HCT116 (cell line): ENCODE data around the gene DNM2. TPM values are rescaled to one million over a fixed set of nuclear protein-coding genes. Genes with fewer than 3 reads are reported as not detected.

Source experiments
- ATAC-seq: fragments of 200-7000 bp; cut with Tn5 transposase; 2 replicates; pipeline ENCODE4 v1.9.1; 2020; ENCODE audit warnings: mild to moderate bottlenecking, moderate library complexity
- BruUV-seq: library from RNA; stranded (reverse); fragments of 400-500 nt; replicated peaks from 2 replicates; lab custom pipeline; 2021; lab: Mats Ljungman, UMichigan
- CTCF ChIA-PET: fragments of 300-600 bp; sonication (Branson Sonifier 250); formaldehyde crosslinking; loops from one replicate; lab custom pipeline; 2021; ENCODE audit warnings: antibody characterized with exemption; lab: Charles Lee
- POLR2A ChIA-PET: fragments of 300-600, 350-600 bp; sonication (Branson Sonifier 250); formaldehyde crosslinking; loops from one replicate; lab custom pipeline; 2021; ENCODE audit warnings: antibody characterized with exemption; lab: Charles Lee
- RAD21 ChIA-PET, 2 experiments: fragments of 300-600 bp; sonication (Branson Sonifier 250); formaldehyde crosslinking; loops; one replicate each; lab custom pipeline; 2023; ENCODE audit warnings: low total read pairs in 2 of 2; ENCODE audit not compliant: uncharacterized antibody in 2 of 2, unreplicated experiment in 2 of 2, low non-redundant PET in 1 of 2; lab: Charles Lee
- DNase-seq: peaks from one replicate; pipeline ENCODE4 v3.0.0-alpha.2; 2010; ENCODE audit warnings: low read depth, low spot score
- H2AFZ ChIP-seq: fragments of 200-600 bp; shearing (Covaris generic), sonication (generic); 2 replicates; pipeline ENCODE4 v1.6.1; 2017; ENCODE audit warnings: low read depth, mixed run types, mixed read lengths, antibody characterized with exemption, low read length; ENCODE audit not compliant: poor library complexity, severe bottlenecking
- H3K27ac ChIP-seq: 2 replicates; pipeline ENCODE4 v1.5.1; 2012; ENCODE audit warnings: low read depth, low read length
- H3K27me3 ChIP-seq: fragments of 200-600 bp; sonication (generic); 2 replicates; pipeline ENCODE4 v1.6.1; 2016; ENCODE audit warnings: mixed run types, low read length, mixed read lengths; ENCODE audit not compliant: insufficient read depth
- H3K36me3 ChIP-seq, 2 experiments: fragments of 200-500 bp in 1 of 2; fragments of 200-600 bp in 1 of 2; sonication (Bioruptor generic) in 1 of 2; sonication (generic) in 1 of 2; 2 replicates each; pipeline versions ENCODE4 v1.5.1 to v1.6.1; 2014 to 2016; ENCODE audit warnings: low read length in 2 of 2, inconsistent platforms in 1 of 2, mixed read lengths in 1 of 2, mixed run types in 1 of 2; ENCODE audit not compliant: insufficient read depth in 2 of 2, control insufficient read depth in 1 of 2
- H3K4me1 ChIP-seq, 2 experiments: fragments of 200-600 bp in 1 of 2; sonication (generic) in 1 of 2; 2 replicates each; pipeline versions ENCODE4 v1.5.1 to v1.6.1; 2012 to 2017; ENCODE audit warnings: low read length in 2 of 2, inconsistent platforms in 1 of 2, mild to moderate bottlenecking in 1 of 2, mixed read lengths in 1 of 2, mixed run types in 1 of 2, moderate library complexity in 1 of 2; ENCODE audit not compliant: insufficient read depth in 2 of 2, control insufficient read depth in 1 of 2
- H3K4me2 ChIP-seq: fragments of 200-600 bp; sonication (generic); 2 replicates; pipeline ENCODE4 v1.6.1; 2017; ENCODE audit warnings: mixed run types, low read length, mixed read lengths
- H3K4me3 ChIP-seq, 2 experiments: fragments of 200-600 bp in 1 of 2; sonication (generic) in 1 of 2; replicated peaks in 1 of 2; 2 replicates each; pipeline ENCODE4 v1.5.1; 2011 to 2016; ENCODE audit warnings: low read length in 2 of 2, control low read depth in 1 of 2, low read depth in 1 of 2, mild to moderate bottlenecking in 1 of 2, mixed read lengths in 1 of 2, mixed run types in 1 of 2
- H3K79me2 ChIP-seq: fragments of 200-600 bp; sonication (generic); 2 replicates; pipeline ENCODE4 v1.6.1; 2017; ENCODE audit warnings: mild to moderate bottlenecking, mixed run types, low read length, moderate library complexity, mixed read lengths; ENCODE audit not compliant: insufficient read depth
- H3K9ac ChIP-seq: fragments of 200-600 bp; sonication (generic); 2 replicates; pipeline ENCODE4 v1.6.1; 2016; ENCODE audit warnings: low read length, mixed read lengths
- H3K9me2 ChIP-seq: fragments of 200-600 bp; sonication (generic), shearing (Covaris generic); 2 replicates; pipeline ENCODE4 v1.6.1; 2017; ENCODE audit warnings: mixed run types, mild to moderate bottlenecking, moderate library complexity; ENCODE audit not compliant: insufficient read depth
- H3K9me3 ChIP-seq, 2 experiments: fragments of 200-500 bp in 1 of 2; fragments of 200-600 bp in 1 of 2; sonication (Bioruptor generic) in 1 of 2; sonication (generic) in 1 of 2; 2 replicates each; pipeline ENCODE4 v1.6.1; 2014 to 2017; ENCODE audit warnings: low read length in 2 of 2, mixed read lengths in 2 of 2, inconsistent platforms in 1 of 2, low read depth in 1 of 2, mild to moderate bottlenecking in 1 of 2, mixed run types in 1 of 2, moderate library complexity in 1 of 2; ENCODE audit not compliant: control insufficient read depth in 1 of 2, insufficient read depth in 1 of 2
- H4K20me1 ChIP-seq: fragments of 200-600 bp; sonication (generic), shearing (Covaris generic); 2 replicates; pipeline ENCODE4 v1.6.1; 2017; ENCODE audit warnings: mixed run types, mild to moderate bottlenecking, moderate library complexity; ENCODE audit not compliant: insufficient read depth
- ELF1 ChIP-seq: IDR thresholded peaks from 2 replicates; pipeline ENCODE4 v1.6.1; 2012; ENCODE audit warnings: low read depth, borderline replicate concordance
- EZH2 ChIP-seq: fragments of 200-600 bp; sonication (generic); IDR thresholded peaks from 2 replicates; pipeline ENCODE4 v1.6.1; 2017; ENCODE audit warnings: antibody characterized with exemption, mixed run types
- EZH2phosphoT487 ChIP-seq: fragments of 200-600 bp; IDR thresholded peaks from 2 replicates; pipeline ENCODE4 v1.6.1; 2018; ENCODE audit warnings: antibody characterized with exemption, borderline replicate concordance
- POLR2AphosphoS5 ChIP-seq: IDR thresholded peaks from 2 replicates; pipeline ENCODE4 v1.6.1; 2011; ENCODE audit warnings: mild to moderate bottlenecking, low read depth, low read length, moderate library complexity
- SIN3A ChIP-seq: IDR thresholded peaks from 2 replicates; pipeline ENCODE4 v1.6.1; 2012; ENCODE audit warnings: low read depth
- TCF7L2 ChIP-seq: IDR thresholded peaks from 2 replicates; pipeline ENCODE4 v1.7.0; 2011; ENCODE audit warnings: borderline replicate concordance, inconsistent platforms; ENCODE audit not compliant: insufficient read depth, insufficient read length; ENCODE audit errors: extremely low read depth
- YY1 ChIP-seq: IDR thresholded peaks from 2 replicates; pipeline ENCODE4 v1.6.1; 2011; ENCODE audit warnings: low read length, low read depth, moderate library complexity, mild to moderate bottlenecking; ENCODE audit not compliant: insufficient replicate concordance; ENCODE audit errors: extremely low read depth
- ZNF274 ChIP-seq: fragments of 200-500 bp; sonication (Bioruptor generic); IDR thresholded peaks from 2 replicates; pipeline ENCODE4 v1.6.1; 2014; ENCODE audit warnings: mild to moderate bottlenecking, low read depth, low read length, inconsistent platforms
- intact Hi-C: fragments of 100-400 bp; cut with micrococcal nuclease; formaldehyde crosslinking; loops from 2 replicates; pipeline ENCODE4 v1.10.0; 2022
- total RNA-seq: library from RNA; stranded (reverse); gene quantifications from one replicate; pipeline ENCODE4 v1.2.1, GENCODE V29; 2021; ENCODE audit not compliant: unreplicated experiment
- TF ChIP-seq, protein P1 (sequence below), 3 experiments: fragments of 200-600 bp in 1 of 3; sonication (generic) in 1 of 3; IDR thresholded peaks in 2 of 3; conservative IDR thresholded peaks in 1 of 3; 2 replicates each; pipeline ENCODE4 v1.5.1; 2012 to 2017; ENCODE audit warnings: low read depth in 2 of 3, low read length in 2 of 3, antibody characterized with exemption in 1 of 3, borderline replicate concordance in 1 of 3, control low read depth in 1 of 3, mild to moderate bottlenecking in 1 of 3, mixed read lengths in 1 of 3, mixed run types in 1 of 3, moderate library complexity in 1 of 3; ENCODE audit not compliant: insufficient read depth in 1 of 3
- TF ChIP-seq, protein P2 (sequence below): IDR thresholded peaks from 2 replicates; pipeline ENCODE4 v1.6.1; 2012

The DNM2 gene
- total RNA-seq, 1 experiment from 2014 or later: 183 TPM

- no peak for TF ChIP-seq YY1
- TF ChIP-seq, protein P1, sequence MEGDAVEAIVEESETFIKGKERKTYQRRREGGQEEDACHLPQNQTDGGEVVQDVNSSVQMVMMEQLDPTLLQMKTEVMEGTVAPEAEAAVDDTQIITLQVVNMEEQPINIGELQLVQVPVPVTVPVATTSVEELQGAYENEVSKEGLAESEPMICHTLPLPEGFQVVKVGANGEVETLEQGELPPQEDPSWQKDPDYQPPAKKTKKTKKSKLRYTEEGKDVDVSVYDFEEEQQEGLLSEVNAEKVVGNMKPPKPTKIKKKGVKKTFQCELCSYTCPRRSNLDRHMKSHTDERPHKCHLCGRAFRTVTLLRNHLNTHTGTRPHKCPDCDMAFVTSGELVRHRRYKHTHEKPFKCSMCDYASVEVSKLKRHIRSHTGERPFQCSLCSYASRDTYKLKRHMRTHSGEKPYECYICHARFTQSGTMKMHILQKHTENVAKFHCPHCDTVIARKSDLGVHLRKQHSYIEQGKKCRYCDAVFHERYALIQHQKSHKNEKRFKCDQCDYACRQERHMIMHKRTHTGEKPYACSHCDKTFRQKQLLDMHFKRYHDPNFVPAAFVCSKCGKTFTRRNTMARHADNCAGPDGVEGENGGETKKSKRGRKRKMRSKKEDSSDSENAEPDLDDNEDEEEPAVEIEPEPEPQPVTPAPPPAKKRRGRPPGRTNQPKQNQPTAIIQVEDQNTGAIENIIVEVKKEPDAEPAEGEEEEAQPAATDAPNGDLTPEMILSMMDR (IDR thresholded peaks at IDR 0.05 in 2 of 3, conservative IDR thresholded peaks at IDR 0.05 in 1 of 3; ENCODE audit: borderline replicate concordance in 1 of 3, insufficient read depth in 1 of 3, low read depth in 2 of 3, low read length in 2 of 3): no peak
- no peak for TF ChIP-seq POLR2AphosphoS5
- TF ChIP-seq SIN3A: no peak
Measured at GRCh38 chr19:10681658-10682057, 36.2 kb upstream of the DNM2 start (continued).

DNA sequence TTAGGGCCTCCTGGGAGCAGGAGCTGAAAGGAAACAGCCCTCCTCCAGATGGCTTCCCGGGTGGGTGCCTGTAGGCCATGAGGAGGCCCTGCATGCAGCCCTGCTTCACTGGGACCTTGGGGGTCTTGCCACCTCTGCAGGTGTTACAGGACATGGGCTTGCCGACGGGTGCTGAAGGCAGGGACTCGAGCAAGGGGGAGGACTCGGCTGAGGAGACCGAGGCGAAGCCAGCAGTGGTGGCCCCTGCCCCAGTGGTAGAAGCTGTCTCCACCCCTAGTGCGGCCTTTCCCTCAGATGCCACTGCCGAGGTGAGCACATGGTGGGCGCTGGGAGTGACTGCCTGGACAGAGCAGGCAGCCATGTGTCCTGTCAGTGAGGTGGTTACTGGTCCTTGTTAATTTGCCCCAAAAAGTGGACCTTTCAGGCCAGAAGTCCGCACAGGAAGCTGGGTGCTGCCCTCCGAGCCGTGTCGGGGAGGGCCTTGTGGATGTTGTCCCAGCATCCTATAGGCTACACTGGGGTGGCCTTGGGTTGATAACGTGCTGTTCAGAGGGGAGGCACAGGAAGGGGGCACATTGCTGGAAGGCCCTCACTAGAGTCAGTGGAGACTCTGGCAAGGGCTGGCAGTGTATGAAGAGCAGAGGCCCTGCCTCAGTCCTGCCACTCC, 35.3 kb upstream of the DNM2 start:
- H3K4me1 ChIP-seq: no peaks in the 10 kb centered on the region
- TF ChIP-seq, protein P2, sequence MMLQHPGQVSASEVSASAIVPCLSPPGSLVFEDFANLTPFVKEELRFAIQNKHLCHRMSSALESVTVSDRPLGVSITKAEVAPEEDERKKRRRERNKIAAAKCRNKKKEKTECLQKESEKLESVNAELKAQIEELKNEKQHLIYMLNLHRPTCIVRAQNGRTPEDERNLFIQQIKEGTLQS: no peak
- TF ChIP-seq ELF1 (no peak), EZH2phosphoT487 (no peak), ZNF274 (no peak), EZH2 (no peak), TCF7L2 (no peak), YY1 (no peak)
- BruUV-seq: no TSS peak
- RAD21 ChIA-PET: no interaction called here
- peaks cover 80 to 82% of the 10 kb centered on the region in 2 experiments for H3K36me3 ChIP-seq
- H4K20me1 ChIP-seq: peaks cover 15% of the 10 kb centered on the region; the same call in 1 of the 2 replicates
- POLR2A ChIA-PET: no interaction called here
- intact Hi-C loops: no loop called here
- H3K27ac ChIP-seq: no peak overlapping the region
- H3K9me2 ChIP-seq: no peaks in the 10 kb centered on the region
- no peak overlapping the region for H2AFZ ChIP-seq
- H3K4me3 ChIP-seq: no peak overlapping the region
- H3K9ac ChIP-seq: no peak overlapping the region
- no peaks in the 10 kb centered on the region for H3K9me3 ChIP-seq
- ATAC-seq: no peak
- H3K27me3 ChIP-seq: no peaks in the 10 kb centered on the region
- H3K79me2 ChIP-seq: peaks cover 93% of the 10 kb centered on the region
- DNase-seq: no peak
- CTCF ChIA-PET: no interaction called here
- no peak overlapping the region for H3K4me2 ChIP-seq
